ENCODE results near the gene E2F6.

DNA sequence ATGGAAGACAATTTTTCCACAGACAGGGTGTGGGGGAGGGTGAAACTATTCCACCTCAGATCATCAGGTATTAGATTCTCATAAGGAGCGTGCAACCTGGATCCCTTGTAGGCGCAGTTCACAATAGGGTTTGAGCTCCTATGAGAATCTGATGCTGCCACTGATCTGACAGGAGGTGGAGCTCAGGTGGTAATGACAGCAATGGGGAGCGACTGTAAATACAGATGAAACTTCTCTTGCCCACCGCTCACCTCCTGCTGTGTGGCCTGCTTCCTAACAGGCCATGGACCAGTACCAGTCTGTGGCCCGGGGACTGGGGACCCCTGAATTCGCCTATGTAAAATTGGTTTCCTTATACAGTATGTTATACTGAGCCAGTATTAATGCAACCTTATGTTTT lies 27.3 kb upstream of the E2F6 start:
- no peak for TF ChIP-seq POLR2A (IDR thresholded peaks at IDR 0.05)
- TF ChIP-seq, protein P1, sequence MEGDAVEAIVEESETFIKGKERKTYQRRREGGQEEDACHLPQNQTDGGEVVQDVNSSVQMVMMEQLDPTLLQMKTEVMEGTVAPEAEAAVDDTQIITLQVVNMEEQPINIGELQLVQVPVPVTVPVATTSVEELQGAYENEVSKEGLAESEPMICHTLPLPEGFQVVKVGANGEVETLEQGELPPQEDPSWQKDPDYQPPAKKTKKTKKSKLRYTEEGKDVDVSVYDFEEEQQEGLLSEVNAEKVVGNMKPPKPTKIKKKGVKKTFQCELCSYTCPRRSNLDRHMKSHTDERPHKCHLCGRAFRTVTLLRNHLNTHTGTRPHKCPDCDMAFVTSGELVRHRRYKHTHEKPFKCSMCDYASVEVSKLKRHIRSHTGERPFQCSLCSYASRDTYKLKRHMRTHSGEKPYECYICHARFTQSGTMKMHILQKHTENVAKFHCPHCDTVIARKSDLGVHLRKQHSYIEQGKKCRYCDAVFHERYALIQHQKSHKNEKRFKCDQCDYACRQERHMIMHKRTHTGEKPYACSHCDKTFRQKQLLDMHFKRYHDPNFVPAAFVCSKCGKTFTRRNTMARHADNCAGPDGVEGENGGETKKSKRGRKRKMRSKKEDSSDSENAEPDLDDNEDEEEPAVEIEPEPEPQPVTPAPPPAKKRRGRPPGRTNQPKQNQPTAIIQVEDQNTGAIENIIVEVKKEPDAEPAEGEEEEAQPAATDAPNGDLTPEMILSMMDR (IDR thresholded peaks at IDR 0.05 in 4 of 5, conservative IDR thresholded peaks at IDR 0.05 in 1 of 5), result no peak
